Gastrocnemius medialis (tissue), 4 donors: ENCODE results near the gene DIPK1C.

Experiments
- POLR2A ChIP-seq, 2 donors: fragments of 450-650 bp; IDR thresholded peaks; one replicate each; pipeline ENCODE4 v1.6.1; 2017; ENCODE audit warnings: antibody characterized with exemption in 2 of 2, mild to moderate bottlenecking in 2 of 2, moderate library complexity in 2 of 2
- TF ChIP-seq, protein P1 (sequence below), 5 experiments: fragments of 450-650 bp in 3 of 5; fragments of 200-600 bp in 2 of 5; sonication (generic) in 2 of 5; IDR thresholded peaks in 4 of 5; conservative IDR thresholded peaks in 1 of 5; 1 replicate in 4 of 5; 2 replicates in 1 of 5; pipeline ENCODE4 v1.5.1; 2016 to 2019; ENCODE audit warnings: antibody characterized with exemption in 5 of 5, mild to moderate bottlenecking in 3 of 5, moderate library complexity in 3 of 5

GRCh38 chr18:74478880-74479279 lies 21.8 kb upstream of the DIPK1C start:
- TF ChIP-seq, protein P1, sequence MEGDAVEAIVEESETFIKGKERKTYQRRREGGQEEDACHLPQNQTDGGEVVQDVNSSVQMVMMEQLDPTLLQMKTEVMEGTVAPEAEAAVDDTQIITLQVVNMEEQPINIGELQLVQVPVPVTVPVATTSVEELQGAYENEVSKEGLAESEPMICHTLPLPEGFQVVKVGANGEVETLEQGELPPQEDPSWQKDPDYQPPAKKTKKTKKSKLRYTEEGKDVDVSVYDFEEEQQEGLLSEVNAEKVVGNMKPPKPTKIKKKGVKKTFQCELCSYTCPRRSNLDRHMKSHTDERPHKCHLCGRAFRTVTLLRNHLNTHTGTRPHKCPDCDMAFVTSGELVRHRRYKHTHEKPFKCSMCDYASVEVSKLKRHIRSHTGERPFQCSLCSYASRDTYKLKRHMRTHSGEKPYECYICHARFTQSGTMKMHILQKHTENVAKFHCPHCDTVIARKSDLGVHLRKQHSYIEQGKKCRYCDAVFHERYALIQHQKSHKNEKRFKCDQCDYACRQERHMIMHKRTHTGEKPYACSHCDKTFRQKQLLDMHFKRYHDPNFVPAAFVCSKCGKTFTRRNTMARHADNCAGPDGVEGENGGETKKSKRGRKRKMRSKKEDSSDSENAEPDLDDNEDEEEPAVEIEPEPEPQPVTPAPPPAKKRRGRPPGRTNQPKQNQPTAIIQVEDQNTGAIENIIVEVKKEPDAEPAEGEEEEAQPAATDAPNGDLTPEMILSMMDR (IDR thresholded peaks at IDR 0.05 in 4 of 5, conservative IDR thresholded peaks at IDR 0.05 in 1 of 5): no peak
- no peak for TF ChIP-seq POLR2A (IDR thresholded peaks at IDR 0.05)
